Activated T-cell treated with anti-CD3 and anti-CD28 coated beads for 4 hours (primary cell): ENCODE measurements around the gene ARHGAP15.

ENCODE experiments used
- DNase-seq: peaks from one replicate; pipeline ENCODE4 v3.0.0-alpha.2; 2020

Gene ARHGAP15

GRCh38 chr2:143802871-143803650, 673.8 kb downstream of the ARHGAP15 start:
- DNase-seq, result no peak

- no peak for DNase-seq
Observed at GRCh38 chr2:143803936-143804335, 674.7 kb downstream of the ARHGAP15 start.

GRCh38 chr2:143805666-143806065, 676.4 kb downstream of the ARHGAP15 start:
- DNase-seq, result no peak

GRCh38 chr2:143807192-143807591, 678.0 kb downstream of the ARHGAP15 start:
- no peak for DNase-seq

DNA sequence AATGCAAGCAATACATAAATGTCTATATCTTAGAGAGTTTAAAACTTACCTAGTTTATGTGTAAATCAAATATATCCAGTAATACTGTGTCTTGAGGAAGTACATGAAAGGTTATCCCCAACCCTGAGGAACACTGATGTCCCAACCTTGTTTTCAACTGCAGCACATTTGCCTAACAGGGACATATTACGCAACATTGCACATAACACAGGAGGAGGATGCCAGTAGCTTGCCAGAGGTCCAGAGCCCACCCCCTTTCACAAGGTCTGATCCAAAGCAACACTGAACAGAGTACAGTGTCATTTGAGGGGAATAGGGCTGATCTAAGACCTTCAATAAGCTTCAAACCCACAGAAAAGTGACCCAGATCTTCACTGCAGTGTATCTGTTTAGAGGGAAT, 678.5 kb downstream of the ARHGAP15 start:
- DNase-seq, result no peak

- DNase-seq, result no peak
Observed at GRCh38 chr2:143808166-143808565, 678.9 kb downstream of the ARHGAP15 start.

DNA sequence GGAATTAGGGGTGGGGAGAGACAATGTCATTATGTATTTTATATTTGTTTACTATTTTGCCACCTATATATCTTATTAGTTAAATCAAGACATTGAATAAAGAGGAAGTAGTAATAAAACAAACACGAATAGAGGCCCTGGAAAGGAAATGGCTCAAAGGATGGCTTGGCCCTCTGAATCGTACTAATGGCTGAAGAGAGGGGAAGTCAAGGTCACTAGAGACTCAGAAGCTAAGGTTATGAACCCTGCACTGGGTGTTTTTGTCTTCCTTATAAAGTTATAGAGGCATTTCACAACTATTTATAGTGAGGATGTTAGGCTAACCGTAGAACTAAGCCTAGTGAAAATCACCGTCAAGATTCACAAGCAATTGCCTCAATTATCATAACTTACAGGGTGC, 685.9 kb downstream of the ARHGAP15 start:
- DNase-seq, result no peak

DNA sequence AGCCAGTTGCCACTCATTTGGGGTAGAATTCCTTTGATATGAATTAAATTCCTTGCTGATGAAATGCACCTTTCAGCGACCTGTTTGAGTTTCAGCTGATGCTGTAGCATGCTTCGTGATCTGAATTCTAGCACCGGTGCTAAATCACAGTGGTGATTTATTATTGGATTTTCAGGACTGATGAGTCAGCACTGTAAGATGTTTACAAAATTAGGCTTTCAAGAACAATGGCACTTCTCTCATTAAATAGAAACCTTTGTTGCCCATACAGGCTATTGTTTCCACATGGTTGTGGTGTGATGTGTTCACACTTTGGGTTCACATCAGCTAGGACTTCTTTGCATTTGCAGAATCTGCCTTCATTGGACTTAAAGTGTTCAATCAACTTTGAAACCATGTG, 687.7 kb downstream of the ARHGAP15 start:
- DNase-seq, result no peak
